GM12878 (cell line): ENCODE data around the gene HOXB6.

Source experiments
- ATF7 ChIP-seq: fragments of 450-650 bp; IDR thresholded peaks from 2 replicates; pipeline ENCODE4 v1.6.1; 2016; ENCODE audit warnings: low read depth, mild to moderate bottlenecking
- CTCF ChIP-seq, 3 experiments: IDR thresholded peaks in 2 of 3; conservative IDR thresholded peaks in 1 of 3; 2 replicates each; pipeline ENCODE4 v1.5.1; 2011; ENCODE audit warnings: low read depth in 3 of 3, low read length in 3 of 3, mild to moderate bottlenecking in 3 of 3, control low read depth in 2 of 3, moderate library complexity in 2 of 3, inconsistent platforms in 1 of 3, mixed read lengths in 1 of 3; ENCODE audit not compliant: control insufficient read depth in 2 of 3, insufficient read depth in 1 of 3; ENCODE audit errors: extremely low read depth in 1 of 3
- EGR1 ChIP-seq, 2 experiments: IDR thresholded peaks; 1 replicate in 1 of 2; 2 replicates in 1 of 2; pipeline ENCODE4 v1.6.1; 2011 to 2012; ENCODE audit warnings: low read depth in 2 of 2, low read length in 2 of 2, borderline replicate concordance in 1 of 2, mild to moderate bottlenecking in 1 of 2, moderate library complexity in 1 of 2
- HDAC6 ChIP-seq: fragments of 200-600 bp; sonication (generic); IDR thresholded peaks from one replicate; pipeline ENCODE4 v1.8.0; 2017; ENCODE audit warnings: antibody characterized with exemption; ENCODE audit not compliant: unreplicated experiment
- PAX5 ChIP-seq: IDR thresholded peaks from 2 replicates; pipeline ENCODE4 v1.6.1; 2011; ENCODE audit warnings: low read depth, low read length, borderline replicate concordance
- POLR2A ChIP-seq: IDR thresholded peaks from 2 replicates; pipeline ENCODE4 v1.6.1; 2011; ENCODE audit warnings: low read depth, mild to moderate bottlenecking, low read length
- RAD51 ChIP-seq: fragments of 450-650 bp; IDR thresholded peaks from 2 replicates; pipeline ENCODE4 v1.6.1; 2016; ENCODE audit warnings: moderate library complexity, mild to moderate bottlenecking, inconsistent platforms
- SMC3 ChIP-seq: IDR thresholded peaks from 2 replicates; pipeline ENCODE4 v1.6.1; 2011; ENCODE audit warnings: low read length, improper control_type of control experiment, borderline replicate concordance

GRCh38 chr17:48649741-48650140, 45.0 kb upstream of the HOXB6 start:
- TF ChIP-seq ATF7, result no peak
- TF ChIP-seq PAX5, result no peak
- TF ChIP-seq CTCF (IDR thresholded peaks at IDR 0.05 in 2 of 3, conservative IDR thresholded peaks at IDR 0.05 in 1 of 3; ENCODE audit: control insufficient read depth in 2 of 3, extremely low read depth in 1 of 3, insufficient read depth in 1 of 3, low read depth in 3 of 3, low read length in 3 of 3), result no peak
- TF ChIP-seq SMC3, result no peak
- no peak for TF ChIP-seq POLR2A
- TF ChIP-seq EGR1 (IDR thresholded peaks at IDR 0.05; ENCODE audit: borderline replicate concordance in 1 of 2, low read depth in 2 of 2, low read length in 2 of 2), result no peak
- no peak for TF ChIP-seq RAD51
- TF ChIP-seq HDAC6, result no peak
